Measurements from ENCODE around the gene PBRM1. TPM values are rescaled to one million over a fixed set of nuclear protein-coding genes. Genes with fewer than 3 reads are reported as not detected.

Gene PBRM1
- total and polyA plus RNA-seq, 2 of the 13 experiments (the other 11 are each of a cell fraction or from before 2014, with no cell fraction given): 10.9 to 33.2 TPM

DNA sequence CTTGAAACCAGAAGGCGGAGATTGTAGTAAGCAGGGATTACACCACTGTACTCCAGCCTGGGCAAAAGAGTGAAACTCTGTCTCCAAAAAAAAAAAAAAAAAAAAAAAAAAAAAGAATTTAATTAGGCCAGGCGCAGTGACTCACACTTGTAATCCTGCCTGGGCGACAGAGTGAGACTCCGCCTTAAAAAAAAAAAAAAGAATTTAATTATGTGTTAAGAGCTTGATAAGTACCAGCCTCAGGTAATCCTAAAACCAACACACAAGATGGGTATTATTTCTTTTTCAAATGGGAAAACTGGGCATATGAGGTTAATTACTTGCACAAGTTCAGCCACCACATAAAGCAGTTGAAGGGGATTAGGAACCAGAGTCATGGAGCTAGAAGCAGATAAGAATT lies 49.0 kb downstream of the PBRM1 start:
- no peak overlapping the region for H3K27ac ChIP-seq (ENCODE audit: extremely low read length, insufficient read depth, low read length)
- no peaks in the 10 kb centered on the region for H3K79me2 ChIP-seq (ENCODE audit: insufficient read depth, low read length)
- DNase-seq (ENCODE audit: low spot score) (no peak), FAIRE-seq (no peak), ATAC-seq (no peak)
- in situ Hi-C loops (cut with HindIII; ENCODE audit: extremely low pct_ligation_motif_present, low pct_unique_long_range_greater_than_20kb) (no loop called here), intact Hi-C loops (cut with micrococcal nuclease; ENCODE audit: unreplicated experiment) (no loop called here)
- TF ChIP-seq HOXA3 (CRISPR knock-in tag; IDR thresholded peaks at IDR 0.05) (no peak), ZBTB8A (CRISPR knock-in tag; IDR thresholded peaks at IDR 0.05; ENCODE audit: borderline replicate concordance, low read depth) (no peak), IRX3 (CRISPR knock-in tag; IDR thresholded peaks at IDR 0.05; ENCODE audit: borderline replicate concordance, low read depth) (no peak), TBX3 (IDR thresholded peaks at IDR 0.05; ENCODE audit: borderline replicate concordance) (no peak), MYC (CRISPR knock-in tag; IDR thresholded peaks at IDR 0.05; ENCODE audit: borderline replicate concordance) (no peak), CREB1 (IDR thresholded peaks at IDR 0.05) (no peak), CREB1 (CRISPR knock-in tag; IDR thresholded peaks at IDR 0.05) (no peak), REL (CRISPR knock-in tag; conservative IDR thresholded peaks at IDR 0.05) (no peak), ZNF160 (CRISPR knock-in tag; IDR thresholded peaks at IDR 0.05) (no peak), ZBTB7B (CRISPR knock-in tag; IDR thresholded peaks at IDR 0.05) (no peak)
- TF ChIP-seq, protein P1, sequence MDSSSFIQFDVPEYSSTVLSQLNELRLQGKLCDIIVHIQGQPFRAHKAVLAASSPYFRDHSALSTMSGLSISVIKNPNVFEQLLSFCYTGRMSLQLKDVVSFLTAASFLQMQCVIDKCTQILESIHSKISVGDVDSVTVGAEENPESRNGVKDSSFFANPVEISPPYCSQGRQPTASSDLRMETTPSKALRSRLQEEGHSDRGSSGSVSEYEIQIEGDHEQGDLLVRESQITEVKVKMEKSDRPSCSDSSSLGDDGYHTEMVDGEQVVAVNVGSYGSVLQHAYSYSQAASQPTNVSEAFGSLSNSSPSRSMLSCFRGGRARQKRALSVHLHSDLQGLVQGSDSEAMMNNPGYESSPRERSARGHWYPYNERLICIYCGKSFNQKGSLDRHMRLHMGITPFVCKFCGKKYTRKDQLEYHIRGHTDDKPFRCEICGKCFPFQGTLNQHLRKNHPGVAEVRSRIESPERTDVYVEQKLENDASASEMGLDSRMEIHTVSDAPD (CRISPR knock-in tag; IDR thresholded peaks at IDR 0.05): no peak
- TF ChIP-seq, protein P2, sequence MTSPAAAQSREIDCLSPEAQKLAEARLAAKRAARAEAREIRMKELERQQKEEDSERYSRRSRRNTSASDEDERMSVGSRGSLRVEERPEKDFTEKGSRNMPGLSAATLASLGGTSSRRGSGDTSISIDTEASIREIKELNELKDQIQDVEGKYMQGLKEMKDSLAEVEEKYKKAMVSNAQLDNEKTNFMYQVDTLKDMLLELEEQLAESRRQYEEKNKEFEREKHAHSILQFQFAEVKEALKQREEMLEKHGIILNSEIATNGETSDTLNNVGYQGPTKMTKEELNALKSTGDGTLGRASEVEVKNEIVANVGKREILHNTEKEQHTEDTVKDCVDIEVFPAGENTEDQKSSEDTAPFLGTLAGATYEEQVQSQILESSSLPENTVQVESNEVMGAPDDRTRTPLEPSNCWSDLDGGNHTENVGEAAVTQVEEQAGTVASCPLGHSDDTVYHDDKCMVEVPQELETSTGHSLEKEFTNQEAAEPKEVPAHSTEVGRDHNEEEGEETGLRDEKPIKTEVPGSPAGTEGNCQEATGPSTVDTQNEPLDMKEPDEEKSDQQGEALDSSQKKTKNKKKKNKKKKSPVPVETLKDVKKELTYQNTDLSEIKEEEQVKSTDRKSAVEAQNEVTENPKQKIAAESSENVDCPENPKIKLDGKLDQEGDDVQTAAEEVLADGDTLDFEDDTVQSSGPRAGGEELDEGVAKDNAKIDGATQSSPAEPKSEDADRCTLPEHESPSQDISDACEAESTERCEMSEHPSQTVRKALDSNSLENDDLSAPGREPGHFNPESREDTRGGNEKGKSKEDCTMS (CRISPR knock-in tag; conservative IDR thresholded peaks at IDR 0.05): no peak
- TF ChIP-seq, protein P3, sequence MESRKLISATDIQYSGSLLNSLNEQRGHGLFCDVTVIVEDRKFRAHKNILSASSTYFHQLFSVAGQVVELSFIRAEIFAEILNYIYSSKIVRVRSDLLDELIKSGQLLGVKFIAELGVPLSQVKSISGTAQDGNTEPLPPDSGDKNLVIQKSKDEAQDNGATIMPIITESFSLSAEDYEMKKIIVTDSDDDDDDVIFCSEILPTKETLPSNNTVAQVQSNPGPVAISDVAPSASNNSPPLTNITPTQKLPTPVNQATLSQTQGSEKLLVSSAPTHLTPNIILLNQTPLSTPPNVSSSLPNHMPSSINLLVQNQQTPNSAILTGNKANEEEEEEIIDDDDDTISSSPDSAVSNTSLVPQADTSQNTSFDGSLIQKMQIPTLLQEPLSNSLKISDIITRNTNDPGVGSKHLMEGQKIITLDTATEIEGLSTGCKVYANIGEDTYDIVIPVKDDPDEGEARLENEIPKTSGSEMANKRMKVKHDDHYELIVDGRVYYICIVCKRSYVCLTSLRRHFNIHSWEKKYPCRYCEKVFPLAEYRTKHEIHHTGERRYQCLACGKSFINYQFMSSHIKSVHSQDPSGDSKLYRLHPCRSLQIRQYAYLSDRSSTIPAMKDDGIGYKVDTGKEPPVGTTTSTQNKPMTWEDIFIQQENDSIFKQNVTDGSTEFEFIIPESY (CRISPR knock-in tag; IDR thresholded peaks at IDR 0.05): no peak
- peaks cover 6 to 57% of the 10 kb centered on the region in 2 experiments for H3K36me3 ChIP-seq (replicated peaks in 1 of 2; ENCODE audit: control insufficient read depth in 1 of 2, insufficient read depth in 2 of 2, low read length in 2 of 2)
- no peak overlapping the region for H2AFZ ChIP-seq (ENCODE audit: low read length)
- POLR2A ChIA-PET: no interaction called here
- H3K4me1 ChIP-seq (ENCODE audit: insufficient read depth, low read length): no peaks in the 10 kb centered on the region
- no peak overlapping the region for H3K9ac ChIP-seq (ENCODE audit: insufficient read depth, low read depth, low read length)
- no TSS peak for BruUV-seq (replicated peaks)
- no peaks in the 10 kb centered on the region for H3K9me3 ChIP-seq (ENCODE audit: low read length)
- CTCF ChIA-PET (ENCODE audit: low intra/inter-chr PET ratio, low total read pairs): no interaction called here
- H3K4me2 ChIP-seq (ENCODE audit: low read depth, low read length): no peak overlapping the region
- no peaks in the 10 kb centered on the region for H3K27me3 ChIP-seq (ENCODE audit: control insufficient read depth in 1 of 2, insufficient read depth in 2 of 2, low read length in 2 of 2)
- H3K4me3 ChIP-seq (replicated peaks in 1 of 3; ENCODE audit: insufficient read depth in 1 of 3, low read depth in 2 of 3, low read length in 3 of 3): no peak overlapping the region
- WGBS (ENCODE audit: low lambda C conversion rate): over 99% methylated on average over 4 of the region's 4 CpGs
- no peaks in the 10 kb centered on the region for H4K20me1 ChIP-seq (ENCODE audit: insufficient read depth, low read length)
